NCI-H524 (cell line): ENCODE measurements around the gene PDGFA.

Source experiments
- DNase-seq, 2 experiments: peaks; one replicate each; lab custom pipeline; 2025; lab: John Stamatoyannopoulos, UW

PDGFA gene

DNA sequence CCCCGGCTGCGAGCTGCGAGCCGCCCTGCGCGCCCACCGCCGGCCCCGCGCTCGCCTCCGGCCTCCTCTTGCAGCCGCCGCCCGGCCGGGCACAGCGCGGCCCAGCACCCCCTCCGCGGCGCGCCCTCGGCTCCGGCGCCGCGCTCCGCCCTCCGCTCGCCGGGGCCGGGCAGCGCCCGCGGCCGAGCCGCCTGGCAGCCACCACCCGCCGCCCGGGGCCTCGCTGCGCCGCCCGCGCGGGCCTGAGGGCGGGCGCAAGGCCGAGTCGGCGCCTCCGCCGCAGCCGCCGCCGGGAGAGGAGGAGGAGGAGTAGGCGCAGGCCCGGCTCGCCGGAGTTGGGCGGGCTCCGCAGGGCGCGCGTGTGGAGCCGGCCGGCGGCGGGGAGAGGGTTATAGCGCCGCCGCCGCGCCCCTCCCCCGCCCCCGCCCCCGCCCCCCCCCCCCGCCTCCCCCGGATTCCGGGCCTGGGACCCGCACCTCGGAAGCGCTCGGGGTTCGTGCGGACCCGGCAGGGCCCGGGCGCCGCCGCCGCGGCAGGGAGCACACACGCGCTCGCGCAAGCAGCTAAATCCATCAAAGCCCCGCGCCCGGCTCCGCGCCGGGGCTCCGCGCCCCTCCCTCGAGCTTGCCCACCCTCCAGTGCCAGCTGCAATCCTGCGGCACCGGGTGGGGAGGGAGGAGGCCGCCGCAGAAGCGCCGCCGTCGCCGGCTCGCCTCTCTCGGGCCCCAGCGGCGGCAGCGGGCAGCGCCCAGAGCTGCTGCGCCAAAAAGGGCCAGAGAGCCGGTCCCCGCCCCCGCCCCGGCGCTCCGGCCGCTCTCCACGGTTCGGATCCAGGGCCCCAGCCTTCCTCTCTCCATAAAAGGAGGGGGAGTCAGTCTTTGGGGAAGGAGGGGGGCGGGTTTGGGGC lies at the start of gene PDGFA:
PDGFA (minus strand) TSS at position 363 of the 907 bp plus-strand sequence. CDS start 845 bp downstream, outside the sequence.
- DNase-seq: peak; percentile 23 to 50

DNA sequence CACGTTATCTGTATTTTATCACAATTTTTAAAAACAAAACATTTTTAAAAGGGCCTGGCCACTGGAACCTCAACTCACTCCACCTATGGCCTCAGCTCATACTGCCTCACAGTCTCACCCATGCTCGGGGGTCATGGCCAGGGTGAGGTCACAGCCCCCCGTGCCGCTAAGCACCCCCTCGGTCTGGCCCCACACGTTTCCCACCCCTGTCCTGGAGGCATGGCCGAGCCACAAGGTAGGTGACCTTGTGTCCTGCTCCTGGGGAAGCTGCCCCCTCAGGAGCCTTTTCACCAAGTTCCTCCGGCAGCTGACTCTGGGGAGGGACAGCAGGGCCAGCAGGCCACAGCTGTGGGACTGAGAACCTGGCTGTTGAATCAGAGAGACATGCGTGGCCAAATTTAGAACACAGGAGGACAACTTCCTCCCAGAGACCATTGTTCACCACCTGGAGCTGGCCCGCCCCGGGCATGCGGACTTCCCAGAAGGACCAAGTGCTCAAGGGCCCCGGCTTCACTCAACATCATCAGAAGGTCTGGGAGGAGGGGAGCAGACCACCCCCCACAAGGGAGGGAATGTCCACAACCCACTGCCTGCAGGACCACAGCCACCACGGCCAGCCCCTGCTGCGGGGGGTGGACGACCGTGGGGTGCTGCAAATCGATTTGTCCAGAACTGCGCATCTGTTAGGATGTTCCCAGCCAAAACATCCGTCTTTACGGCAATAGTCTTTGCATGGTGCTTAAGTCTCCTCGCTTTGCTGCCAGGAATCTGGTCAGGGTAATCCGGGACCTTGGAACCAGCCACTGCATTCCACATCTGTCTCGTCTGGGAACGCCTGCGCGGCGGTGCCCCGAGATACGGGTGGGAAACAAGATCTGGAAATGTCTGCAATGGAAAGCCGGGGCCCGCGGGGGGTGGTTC lies 48.6 kb upstream of the PDGFA start:
- DNase-seq: no peak

DNA sequence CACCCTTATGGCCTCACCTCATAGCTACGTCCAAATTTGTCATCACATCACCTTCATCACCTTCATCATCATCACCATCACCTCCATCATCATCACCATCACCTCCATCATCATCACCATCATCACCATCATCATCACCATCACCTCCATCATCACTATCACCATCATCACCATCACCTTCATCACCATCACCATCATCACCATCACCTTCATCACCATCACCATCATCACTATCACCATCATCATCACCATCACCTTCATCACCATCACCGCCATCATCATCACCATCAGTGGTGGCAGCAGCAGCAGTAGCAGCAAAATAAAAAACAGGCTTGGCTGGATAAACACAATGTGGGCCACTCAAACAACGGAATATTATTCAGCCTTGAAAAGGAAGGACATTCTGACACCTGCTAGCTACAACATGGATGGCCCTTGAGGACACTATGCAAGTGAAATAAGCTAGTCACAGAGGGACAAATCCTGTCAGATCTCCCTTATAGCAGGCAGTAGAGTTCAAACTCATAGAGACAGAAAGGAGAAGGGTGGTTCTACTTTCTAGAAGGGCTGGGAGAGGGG lies 47.7 kb upstream of the PDGFA start:
- no peak for DNase-seq

DNA sequence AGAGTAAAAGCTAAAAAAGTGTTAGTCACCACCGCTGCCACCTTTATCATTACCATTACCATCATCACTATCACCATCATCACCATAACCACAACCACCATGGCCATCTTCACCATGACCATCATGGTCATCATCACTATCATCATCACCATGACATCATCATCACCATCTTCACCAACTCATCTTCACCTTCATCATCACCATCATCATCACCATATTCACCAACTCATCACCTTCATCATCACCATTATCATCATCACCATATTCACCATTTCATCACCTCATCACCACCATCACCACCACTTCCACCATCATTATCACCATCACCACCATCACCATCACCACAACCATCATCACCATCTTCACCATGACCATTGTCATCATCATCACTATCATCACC lies 46.5 kb upstream of the PDGFA start:
- DNase-seq: no peak

DNA sequence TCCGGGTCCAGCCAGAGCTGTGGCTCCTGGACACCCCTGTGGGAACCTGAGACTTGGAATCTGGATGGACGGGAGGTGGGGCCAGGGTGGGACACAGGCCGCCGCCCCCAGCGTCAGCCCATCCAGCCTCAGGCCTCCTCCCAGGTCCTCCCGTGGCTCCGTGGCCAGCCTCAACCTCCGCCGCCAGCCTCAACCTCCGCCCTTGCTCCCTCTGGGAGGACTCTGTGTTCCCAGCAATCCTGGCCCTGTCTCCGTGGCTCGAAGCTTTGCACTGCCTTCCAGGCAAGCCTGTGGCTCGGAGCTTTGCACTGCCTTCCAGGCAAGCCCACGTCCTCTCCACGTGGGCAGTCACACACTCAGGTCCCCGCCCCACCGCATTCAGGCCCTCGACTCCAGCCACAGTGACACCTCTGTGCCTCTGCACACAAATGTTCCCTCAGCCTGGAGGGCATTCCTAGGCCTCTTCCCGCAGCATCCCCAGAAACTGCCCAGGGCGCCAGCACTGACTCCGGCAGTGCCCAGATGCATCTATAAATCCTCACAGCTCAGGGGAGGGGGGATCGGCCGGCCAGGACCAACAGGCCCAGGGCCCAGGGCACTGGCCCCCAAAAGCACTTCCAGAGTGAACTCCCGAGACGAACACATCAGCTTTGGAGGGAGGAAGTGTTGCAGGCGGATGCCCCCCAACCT lies 44.7 kb upstream of the PDGFA start:
- DNase-seq: no peak

DNA sequence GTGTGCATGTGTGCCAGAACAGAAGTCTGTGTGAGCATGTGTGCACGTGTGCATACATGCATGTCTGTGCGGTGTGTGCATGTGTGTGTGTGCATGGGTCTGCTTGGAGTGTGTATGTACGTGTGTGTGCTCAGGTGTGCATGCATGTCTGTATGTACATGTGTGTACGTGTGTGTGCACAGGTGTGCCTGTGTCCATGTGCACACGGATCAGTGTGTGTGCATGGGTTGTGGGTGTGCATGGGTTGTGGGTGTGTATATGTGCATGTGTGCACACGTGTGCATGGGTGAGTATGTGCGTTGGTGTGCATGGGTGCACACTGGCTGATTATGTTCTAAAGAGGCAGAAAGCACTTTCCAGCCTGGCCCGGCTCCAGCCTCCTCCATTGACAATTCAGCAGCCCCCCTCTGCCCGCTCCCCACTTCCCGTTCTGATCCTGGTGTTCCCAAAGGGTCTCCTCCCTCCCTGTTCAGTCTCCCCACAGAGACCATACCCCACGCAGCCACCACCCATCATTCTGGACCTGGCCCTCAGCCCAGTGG lies 44.1 kb upstream of the PDGFA start:
- DNase-seq: no peak

DNA sequence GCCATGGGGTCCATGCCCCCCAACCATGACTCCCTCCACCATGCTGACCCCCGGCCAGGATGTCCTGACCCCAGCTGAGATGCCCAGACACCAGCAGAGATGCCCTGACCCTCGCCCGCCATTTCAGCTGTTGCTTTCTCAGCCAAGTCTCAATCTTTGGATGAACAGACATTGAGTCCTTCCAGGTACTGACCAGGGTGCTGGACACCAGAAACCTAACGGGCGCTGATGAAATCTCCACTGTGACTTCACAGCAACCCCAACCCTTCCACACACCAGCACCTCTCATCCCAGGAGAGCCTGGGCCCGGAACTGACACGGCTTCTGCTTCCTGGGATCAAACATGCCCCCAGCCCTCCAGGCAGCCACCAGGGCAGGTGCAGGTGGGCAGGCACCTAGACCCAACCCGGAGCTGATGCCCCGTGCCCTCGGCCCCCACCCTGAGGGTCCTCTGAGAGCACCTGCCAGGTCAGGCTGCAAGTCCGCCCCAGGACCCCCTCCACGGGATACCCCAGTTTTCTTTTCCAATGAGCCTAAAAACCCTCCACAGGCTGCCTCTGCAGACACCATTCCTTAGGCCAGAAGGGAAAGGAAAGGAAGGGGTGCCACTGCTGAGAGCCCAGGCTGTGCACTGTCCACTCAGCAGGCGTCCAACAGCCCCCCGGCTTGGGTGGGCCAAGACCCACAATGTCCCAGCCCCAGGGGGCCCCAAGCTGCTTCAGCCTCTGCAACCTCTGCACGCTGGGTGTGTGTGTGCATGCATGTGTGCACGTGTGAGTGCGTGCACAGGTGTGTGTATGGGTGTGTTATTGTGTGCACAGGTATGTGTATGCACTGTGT lies 43.4 kb upstream of the PDGFA start:
- no peak for DNase-seq

DNA sequence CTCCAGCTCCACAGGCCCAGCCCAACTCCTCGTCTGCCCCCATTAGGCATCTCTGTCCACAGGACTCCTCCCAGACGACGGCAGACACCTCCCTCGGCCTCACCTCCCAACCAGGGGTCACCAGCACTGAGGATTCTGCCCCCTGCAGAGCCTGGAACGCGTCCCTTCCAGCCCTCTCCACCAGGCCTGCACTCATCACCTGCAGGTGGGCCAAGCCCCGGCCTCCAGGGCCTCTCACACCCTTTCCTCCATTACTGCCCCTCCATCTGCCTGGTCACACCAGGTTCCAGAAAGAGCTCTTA lies 42.7 kb upstream of the PDGFA start:
- DNase-seq: no peak

DNA sequence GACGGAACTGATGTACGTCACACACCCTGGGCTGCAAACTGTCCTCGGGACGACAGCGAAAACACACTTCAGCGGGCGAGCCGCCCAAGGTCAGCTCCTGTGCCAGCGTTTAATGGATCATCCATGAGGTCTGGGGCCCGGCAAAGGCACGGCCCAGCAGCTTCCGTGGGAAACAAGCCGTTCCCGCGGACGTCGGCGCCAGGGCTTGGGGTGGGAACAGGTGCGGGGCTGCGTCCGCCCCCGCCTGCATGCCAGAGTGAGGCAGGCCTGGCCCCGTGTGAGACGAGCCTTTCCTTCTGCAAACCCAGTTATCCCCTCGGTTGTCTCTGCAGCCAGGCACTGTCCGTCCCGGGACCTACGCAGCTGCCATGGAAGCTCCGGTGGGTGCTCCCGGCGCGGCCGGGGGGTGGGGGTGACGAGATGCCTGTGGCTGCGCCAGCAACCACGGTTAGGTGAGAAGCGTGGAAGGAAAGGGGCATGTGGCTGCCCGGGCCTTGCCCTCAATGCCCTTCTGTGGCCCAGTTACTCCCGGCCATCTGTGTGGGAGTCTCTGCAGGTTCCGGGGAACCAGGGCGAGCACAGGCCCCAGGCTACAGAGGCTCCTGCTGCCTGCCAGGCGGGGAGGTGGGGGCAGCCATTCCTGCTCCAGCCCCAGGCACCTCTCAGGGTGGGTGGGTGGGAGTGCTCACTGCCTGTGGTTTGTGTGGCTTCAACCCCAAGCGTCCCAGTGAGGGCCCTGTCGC lies 42.2 kb upstream of the PDGFA start:
- no peak for DNase-seq

DNA sequence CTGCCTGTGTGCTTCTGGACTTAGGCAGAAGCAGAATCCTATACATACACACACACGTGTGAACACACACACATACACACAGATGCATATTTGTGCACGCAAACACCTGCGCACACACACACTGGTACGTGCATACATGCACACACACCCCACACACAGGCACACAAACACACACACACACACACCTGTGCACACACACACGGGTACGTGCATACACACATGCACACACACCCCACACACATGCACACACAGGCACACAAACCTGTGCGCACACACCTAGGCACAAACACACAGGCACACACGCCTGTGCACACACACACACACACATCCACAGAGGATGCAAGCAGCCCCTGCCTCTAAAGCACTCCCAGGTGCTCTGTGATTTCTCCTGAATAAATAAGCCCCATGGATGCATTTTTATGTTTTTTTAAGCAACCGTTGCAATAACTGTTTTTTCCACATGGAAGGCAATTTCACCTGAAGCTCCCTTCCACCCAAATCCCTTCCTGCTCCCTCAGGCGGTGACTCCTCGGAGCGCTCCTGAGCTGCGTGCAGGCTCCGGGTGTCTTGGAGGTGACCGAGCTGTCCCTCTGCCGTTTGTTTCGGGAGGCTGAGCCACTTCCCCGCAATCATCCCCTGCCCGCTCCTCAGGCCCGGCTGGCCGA lies 41.5 kb upstream of the PDGFA start:
- DNase-seq: no peak

DNA sequence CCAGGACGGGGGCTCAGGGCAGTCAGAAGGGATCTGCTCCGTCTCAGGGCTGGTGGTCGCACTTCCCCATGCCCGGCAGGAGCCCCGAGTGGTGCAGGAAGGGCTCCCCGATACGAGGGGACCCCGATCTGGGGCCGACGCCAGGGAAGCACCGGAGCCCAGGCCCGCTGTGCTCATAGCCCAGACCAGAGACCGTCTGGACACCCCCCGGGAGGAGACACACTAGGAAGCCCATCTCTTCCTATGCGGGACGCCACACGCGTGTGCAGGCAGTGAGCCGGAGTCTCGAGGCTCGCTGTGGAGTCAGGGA lies 39.7 kb upstream of the PDGFA start:
- no peak for DNase-seq

DNA sequence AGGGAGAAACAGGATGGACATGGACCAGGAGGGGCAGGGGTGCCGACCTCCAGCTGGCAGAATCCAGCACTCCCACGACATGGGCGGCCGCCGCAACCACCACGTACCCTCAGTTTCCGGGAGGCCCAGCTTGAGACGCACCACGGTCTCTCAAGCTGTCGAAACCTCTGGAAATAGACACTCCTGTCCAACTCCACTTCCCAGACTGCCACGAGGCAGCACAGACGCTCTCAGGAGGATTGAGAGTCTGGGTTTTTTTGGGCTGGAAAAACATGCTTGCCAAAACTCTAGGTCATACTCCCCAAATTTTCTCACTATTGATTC lies 37.9 kb upstream of the PDGFA start:
- no peak for DNase-seq

DNA sequence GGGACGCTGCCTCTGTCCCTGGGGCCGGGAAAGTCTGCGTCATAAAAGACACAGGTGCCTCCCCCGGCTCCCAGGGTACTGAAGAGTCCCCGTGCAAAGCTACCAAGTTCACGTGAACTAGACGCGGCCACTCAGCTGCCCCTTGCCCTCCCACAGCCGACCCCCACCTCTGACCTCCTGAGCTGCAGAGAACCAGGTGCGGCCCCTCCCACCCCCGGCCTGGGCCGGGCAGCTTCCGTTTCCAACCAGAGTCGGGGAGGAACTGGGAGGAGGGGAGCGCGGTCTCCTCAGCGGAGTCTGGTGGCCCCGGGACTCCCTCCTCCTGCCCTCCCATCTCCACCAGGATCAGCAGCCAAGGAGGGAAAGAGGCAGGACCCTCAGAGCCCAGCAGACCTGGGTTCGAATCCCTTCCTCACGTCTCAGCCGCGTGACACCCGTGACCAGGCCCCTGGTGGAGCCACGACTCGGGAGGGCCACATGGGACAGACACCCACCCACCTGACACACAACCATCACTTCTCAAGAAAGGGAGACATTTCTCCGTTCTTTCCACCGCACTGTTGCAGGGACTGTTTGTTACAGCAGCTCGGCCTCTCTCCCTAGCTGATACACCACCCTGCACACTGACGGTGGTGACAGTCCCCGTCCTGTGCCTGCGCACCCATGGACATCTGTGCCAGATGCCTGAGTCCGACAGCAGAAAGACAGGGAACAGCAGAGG lies 37.4 kb upstream of the PDGFA start:
- DNase-seq: no peak

DNA sequence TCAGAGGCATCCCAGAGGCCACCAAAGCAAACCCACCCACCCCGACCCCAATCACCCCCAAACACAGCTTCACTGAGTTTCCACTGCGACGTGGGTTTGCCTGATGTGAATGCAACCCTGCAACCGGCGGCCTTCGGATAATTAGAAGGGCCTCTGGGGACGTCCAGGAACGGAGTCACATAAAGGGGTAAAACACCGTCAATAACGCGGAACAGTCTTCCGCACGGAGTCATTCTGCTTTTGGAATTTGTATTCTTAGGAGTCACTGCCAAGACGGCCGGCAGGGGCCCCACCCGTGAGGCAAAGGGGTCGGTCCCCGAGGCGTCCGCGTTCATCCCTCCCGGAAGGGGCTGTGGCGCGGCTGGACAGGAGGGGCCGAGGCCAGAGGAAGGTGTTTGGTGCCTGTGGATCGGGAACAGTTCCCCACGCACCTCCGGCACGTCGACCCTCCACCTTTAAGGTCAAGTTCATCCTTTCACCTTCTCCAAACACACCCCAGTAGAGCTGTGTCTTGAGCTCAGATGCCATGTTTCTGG lies 36.7 kb upstream of the PDGFA start:
- no peak for DNase-seq

DNA sequence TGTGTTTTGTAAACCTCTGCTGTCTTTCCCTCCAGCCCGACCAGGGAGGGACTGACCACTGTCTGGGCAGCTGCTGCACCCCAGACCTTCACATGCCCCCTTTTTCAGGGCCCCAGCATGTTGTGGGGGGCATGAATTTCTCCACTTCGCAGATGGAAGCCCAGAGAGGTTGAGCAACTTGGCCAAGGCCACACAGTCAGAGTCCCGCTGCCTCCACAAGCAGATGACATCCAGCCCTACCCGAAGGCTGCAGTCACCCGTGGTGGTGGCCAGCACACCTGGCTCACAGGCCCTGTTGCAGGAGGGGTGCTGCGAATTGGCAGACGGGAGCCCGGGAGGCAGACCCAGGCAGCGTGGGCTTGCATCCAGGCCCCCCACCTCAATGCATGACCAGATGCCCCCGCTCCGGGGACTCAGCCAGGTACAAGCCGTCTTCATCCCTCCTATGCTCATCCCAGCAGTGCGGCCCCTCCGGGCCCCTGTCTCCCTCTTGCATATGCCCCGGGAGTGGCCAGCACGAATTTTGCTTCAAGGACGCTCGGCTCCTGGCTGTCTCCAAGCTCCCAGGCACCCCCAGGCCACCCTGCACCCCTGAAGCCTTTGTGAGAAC lies 36.0 kb upstream of the PDGFA start:
- DNase-seq: no peak

DNA sequence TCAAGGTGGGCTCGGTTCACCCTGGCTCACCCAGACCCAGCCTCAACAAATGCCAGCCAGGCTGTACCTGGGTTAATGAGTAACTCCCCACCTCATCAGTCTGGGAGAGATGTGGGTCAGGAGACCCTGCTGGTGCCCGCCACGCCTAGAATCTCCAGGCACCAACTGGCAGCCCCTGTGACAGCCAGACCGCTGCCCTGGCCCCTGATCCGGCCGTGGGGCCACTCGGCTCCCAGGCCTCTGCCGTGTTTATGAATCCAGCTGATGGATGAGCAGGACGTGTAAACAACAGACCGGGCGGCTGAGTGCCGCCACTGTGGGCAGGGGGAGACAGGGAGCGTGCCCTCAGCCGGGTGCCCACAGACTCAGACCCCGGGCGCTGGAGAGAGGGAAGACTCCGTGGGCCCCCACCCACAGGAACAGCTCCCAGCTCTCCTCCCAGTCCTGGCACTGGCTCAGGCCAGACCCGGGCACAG lies 34.0 kb upstream of the PDGFA start:
- no peak for DNase-seq

DNA sequence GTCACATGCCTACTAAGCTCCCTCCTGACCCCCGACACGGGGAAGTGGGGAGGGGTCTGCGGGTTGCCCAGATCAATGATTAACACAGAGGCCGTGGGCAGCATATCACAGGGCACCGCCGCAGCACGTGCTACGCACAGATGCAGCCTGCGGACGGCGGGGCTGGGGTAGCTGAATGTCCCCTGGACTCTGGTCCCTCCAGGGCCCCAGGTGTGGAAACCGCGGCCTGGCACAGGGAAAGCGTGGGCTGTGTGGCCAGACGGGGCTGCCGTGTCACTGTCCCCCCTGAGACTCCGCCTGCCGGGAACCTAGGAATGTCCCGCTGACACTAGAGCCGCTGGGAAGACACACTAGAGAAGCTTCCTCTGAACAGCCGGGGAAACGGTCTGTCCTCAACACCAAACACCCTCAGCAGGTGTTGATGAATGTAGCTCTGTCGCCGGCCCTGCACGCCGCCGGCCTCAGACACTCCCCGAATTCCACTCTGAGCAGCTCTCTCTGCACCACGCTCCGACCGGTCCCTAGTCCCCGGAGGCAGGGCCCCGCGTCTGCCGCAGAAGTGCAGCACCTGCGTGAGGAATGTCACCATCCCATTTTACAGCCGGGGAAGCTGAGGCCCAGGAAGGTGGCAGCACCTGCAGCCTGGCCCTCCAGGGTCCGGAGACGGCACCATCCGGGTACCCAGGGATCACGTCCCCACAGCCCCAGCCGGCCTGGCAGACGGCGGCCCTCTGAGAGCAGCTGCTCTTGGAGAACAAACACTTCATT lies 33.4 kb upstream of the PDGFA start:
- DNase-seq: peak in 1 of 2 experiments; percentile 16
